ENCODE results near the gene FNDC3B. TPM values are rescaled to one million over a fixed set of nuclear protein-coding genes. Genes with fewer than 3 reads are reported as not detected.

The FNDC3B gene
- total and polyA plus RNA-seq, 10 donors, result 3.1 to 149 (median 103) TPM

DNA sequence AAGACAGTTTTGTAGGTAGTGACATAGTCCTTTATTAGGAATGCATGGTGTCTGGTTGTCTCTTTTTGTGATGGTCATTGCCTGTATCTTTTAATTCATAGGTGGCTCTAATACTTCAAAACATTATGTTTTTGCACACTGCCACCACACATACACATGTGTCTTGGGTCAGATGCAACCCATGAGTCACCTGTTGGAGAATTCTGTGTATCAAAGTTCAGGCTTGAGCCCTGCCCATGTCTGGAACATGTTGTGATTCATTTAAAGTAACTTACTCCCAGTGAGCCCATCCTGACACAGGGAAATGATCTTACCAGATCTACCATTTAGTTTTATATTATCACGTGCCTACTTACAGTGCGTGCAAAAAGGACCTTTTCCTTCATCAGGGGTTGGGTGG is 266.2 kb downstream of the FNDC3B start:
- intact Hi-C loops (cut with DNase I; ENCODE audit: low total_unique reads), result no loop called here
- no peak for DNase-seq
- no peaks in the 10 kb centered on the region for H3K27me3 ChIP-seq (replicated peaks in 1 of 7)
- no peaks in the 10 kb centered on the region for H3K9me3 ChIP-seq
- TF ChIP-seq POLR2A (IDR thresholded peaks at IDR 0.05) (no peak), POLR2AphosphoS5 (IDR thresholded peaks at IDR 0.05) (no peak)
- TF ChIP-seq, protein P1, sequence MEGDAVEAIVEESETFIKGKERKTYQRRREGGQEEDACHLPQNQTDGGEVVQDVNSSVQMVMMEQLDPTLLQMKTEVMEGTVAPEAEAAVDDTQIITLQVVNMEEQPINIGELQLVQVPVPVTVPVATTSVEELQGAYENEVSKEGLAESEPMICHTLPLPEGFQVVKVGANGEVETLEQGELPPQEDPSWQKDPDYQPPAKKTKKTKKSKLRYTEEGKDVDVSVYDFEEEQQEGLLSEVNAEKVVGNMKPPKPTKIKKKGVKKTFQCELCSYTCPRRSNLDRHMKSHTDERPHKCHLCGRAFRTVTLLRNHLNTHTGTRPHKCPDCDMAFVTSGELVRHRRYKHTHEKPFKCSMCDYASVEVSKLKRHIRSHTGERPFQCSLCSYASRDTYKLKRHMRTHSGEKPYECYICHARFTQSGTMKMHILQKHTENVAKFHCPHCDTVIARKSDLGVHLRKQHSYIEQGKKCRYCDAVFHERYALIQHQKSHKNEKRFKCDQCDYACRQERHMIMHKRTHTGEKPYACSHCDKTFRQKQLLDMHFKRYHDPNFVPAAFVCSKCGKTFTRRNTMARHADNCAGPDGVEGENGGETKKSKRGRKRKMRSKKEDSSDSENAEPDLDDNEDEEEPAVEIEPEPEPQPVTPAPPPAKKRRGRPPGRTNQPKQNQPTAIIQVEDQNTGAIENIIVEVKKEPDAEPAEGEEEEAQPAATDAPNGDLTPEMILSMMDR (IDR thresholded peaks at IDR 0.05 in 8 of 11, conservative IDR thresholded peaks at IDR 0.05 in 3 of 11), result no peak
- no peaks in the 10 kb centered on the region for H3K4me1 ChIP-seq
- peaks cover 0 to 85% (median 21%) of the 10 kb centered on the region in 6 donors for H3K36me3 ChIP-seq
- WGBS, 5 donors, result 96 to 100% (median 98%) methylated on average over 2 of the region's 2 CpGs
- no peak overlapping the region for H3K27ac ChIP-seq
- H3K4me3 ChIP-seq, result no peak overlapping the region

DNA sequence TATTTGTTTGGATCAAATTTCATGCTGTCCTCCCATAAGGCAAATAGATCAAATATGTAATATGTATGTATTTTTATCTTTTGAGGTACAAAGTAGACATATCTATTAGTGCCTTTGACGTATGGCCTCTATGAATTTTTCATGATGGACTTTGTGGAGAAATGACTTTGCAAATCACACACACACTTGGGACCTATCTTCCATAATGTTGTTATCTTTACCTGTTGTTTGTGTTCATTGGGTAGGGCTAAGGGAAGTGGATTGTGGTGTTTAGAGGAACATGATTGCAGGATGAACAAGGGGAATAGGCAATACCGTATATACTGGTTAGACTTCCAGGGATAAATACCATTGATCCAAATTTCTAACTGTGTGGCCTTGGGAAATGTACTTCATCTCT is 266.6 kb downstream of the FNDC3B start:
- no peak overlapping the region for H3K4me3 ChIP-seq
- intact Hi-C loops (cut with DNase I; ENCODE audit: low total_unique reads), result no loop called here
- peaks cover 0 to 85% (median 25%) of the 10 kb centered on the region in 6 donors for H3K36me3 ChIP-seq
- H3K4me1 ChIP-seq, result no peaks in the 10 kb centered on the region
- WGBS, 5 donors, result 85 to 99% (median 92%) methylated on average over 2 of the region's 2 CpGs
- H3K27me3 ChIP-seq (replicated peaks in 1 of 7), result no peaks in the 10 kb centered on the region
- H3K9me3 ChIP-seq, result no peaks in the 10 kb centered on the region
- TF ChIP-seq POLR2AphosphoS5 (IDR thresholded peaks at IDR 0.05) (no peak), POLR2A (IDR thresholded peaks at IDR 0.05) (no peak)
- TF ChIP-seq, protein P1 (IDR thresholded peaks at IDR 0.05 in 8 of 11, conservative IDR thresholded peaks at IDR 0.05 in 3 of 11), result no peak
- no peak overlapping the region for H3K27ac ChIP-seq
- no peak for DNase-seq

DNA sequence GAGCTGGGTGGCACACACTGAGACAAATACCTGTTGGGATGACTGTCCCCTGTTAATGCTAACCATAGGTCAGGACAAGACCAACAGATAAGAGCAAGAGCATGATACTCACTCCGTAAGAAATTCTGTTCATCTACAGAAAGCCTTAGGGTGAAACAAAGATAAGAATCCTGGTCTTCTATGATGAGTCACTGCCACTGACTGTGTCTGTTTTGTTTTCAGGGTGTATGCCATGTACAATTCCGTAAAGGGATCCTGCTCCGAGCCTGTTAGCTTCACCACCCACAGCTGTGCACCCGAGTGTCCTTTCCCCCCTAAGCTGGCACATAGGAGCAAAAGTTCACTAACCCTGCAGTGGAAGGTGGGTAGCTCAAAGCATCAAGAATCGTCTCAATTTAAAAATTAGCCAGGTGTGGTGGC is 267.8 kb downstream of the FNDC3B start:
- Histone ChIP-seq H3K4me1 (no peaks in the 10 kb centered on the region), H3K4me3 (no peak overlapping the region), H3K27ac (no peak overlapping the region), H3K9me3 (no peaks in the 10 kb centered on the region), H3K36me3 (peaks cover 0 to 85% (median 30%) of the 10 kb centered on the region in 6 donors), H3K27me3 (replicated peaks in 1 of 7) (no peaks in the 10 kb centered on the region)
- intact Hi-C loops (cut with DNase I; ENCODE audit: low total_unique reads), result no loop called here
- WGBS, 5 donors, result 93 to 100% (median 96%) methylated on average over 5 of the region's 5 CpGs
- TF ChIP-seq POLR2AphosphoS5 (IDR thresholded peaks at IDR 0.05), result no peak
- TF ChIP-seq, protein P1 (IDR thresholded peaks at IDR 0.05 in 8 of 11, conservative IDR thresholded peaks at IDR 0.05 in 3 of 11), result no peak
- no peak for TF ChIP-seq POLR2A (IDR thresholded peaks at IDR 0.05)
- no peak for DNase-seq

DNA sequence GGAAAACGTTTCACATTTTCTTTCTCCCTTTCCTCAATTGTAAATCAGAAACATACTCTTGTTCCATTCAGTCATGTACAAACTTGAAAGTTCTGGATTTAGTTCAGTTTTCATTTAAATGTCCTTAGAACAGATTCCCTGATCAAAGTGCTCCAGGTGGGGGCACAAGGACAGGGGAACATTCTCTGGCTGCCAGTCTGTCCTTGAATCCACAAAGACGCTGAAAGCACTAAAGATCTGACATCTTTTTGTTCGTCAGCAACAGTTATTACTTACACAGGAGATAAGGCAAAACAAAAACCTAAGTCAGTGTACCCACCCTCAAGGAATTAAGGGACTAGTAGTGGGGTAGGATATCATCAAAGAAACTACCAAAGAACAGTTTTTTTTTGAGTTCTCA is 269.7 kb downstream of the FNDC3B start:
- TF ChIP-seq POLR2A (IDR thresholded peaks at IDR 0.05) (no peak), POLR2AphosphoS5 (IDR thresholded peaks at IDR 0.05) (no peak)
- TF ChIP-seq, protein P1 (IDR thresholded peaks at IDR 0.05 in 8 of 11, conservative IDR thresholded peaks at IDR 0.05 in 3 of 11), result no peak
- intact Hi-C loops (cut with DNase I; ENCODE audit: low total_unique reads), result no loop called here
- H3K4me1 ChIP-seq, result peaks cover 0 to 9% (median 0%) of the 10 kb centered on the region in 6 donors
- H3K36me3 ChIP-seq, result peaks cover 0 to 92% (median 32%) of the 10 kb centered on the region in 6 donors
- no peaks in the 10 kb centered on the region for H3K9me3 ChIP-seq
- H3K4me3 ChIP-seq, result no peak overlapping the region
- no peak for DNase-seq
- no peaks in the 10 kb centered on the region for H3K27me3 ChIP-seq (replicated peaks in 1 of 7)
- peak overlapping the region in 1 of 8 donors; percentile 26 for H3K27ac ChIP-seq
- WGBS, 5 donors, result 73 to 84% (median 78%) methylated on average over 3 of the region's 3 CpGs
